ENCODE data around the gene CCDC88C.
A peak's percentile ranks its signal among the peaks of the same experiment; 100 is the strongest.

The CCDC88C gene

DNA sequence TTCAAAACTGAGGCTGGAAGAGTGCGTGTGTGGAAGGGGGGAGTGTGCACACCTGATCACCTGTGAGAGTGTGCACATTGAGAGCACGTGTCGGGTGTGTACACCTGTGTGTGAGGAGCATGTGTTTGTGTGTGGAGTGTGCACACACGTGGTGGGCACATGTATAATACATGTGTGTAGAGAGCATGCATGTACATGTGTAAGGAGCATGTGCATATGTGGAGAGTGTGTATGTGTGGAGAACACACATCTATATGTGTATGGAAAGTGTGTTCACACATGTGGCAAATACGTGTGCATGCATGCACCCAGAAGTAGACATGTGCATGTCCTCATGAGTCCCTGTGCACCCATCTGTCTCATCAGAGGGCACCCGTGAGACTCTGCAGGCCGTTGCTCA is 110.0 kb downstream of the CCDC88C start:
- peaks cover 95% of the 10 kb centered on the region for H3K36me3 ChIP-seq (ENCODE audit: insufficient read depth, low read length)
- no peaks in the 10 kb centered on the region for H3K27me3 ChIP-seq (ENCODE audit: insufficient read depth, low read length)
- H3K9ac ChIP-seq (ENCODE audit: low read length), result no peak overlapping the region
- no peaks in the 10 kb centered on the region; the same call in 1 of the 2 replicates for H3F3A ChIP-seq (ENCODE audit: insufficient read depth, low read length)
- H2AFZ ChIP-seq (ENCODE audit: low read length), result no peak overlapping the region
- H4K20me1 ChIP-seq (ENCODE audit: insufficient read depth, low read length), result no peaks in the 10 kb centered on the region
- no peaks in the 10 kb centered on the region for H3K4me1 ChIP-seq (ENCODE audit: insufficient read depth, low read length, severe bottlenecking)
- no peaks in the 10 kb centered on the region for H3K79me2 ChIP-seq (ENCODE audit: insufficient read depth, low read length)
- H3K9me3 ChIP-seq (ENCODE audit: low read length), result no peaks in the 10 kb centered on the region
- H3K4me2 ChIP-seq (ENCODE audit: low read length), result no peak overlapping the region
- H3K27ac ChIP-seq (ENCODE audit: low read depth, low read length, poor library complexity, severe bottlenecking), result no peak overlapping the region
- TF ChIP-seq, protein P1, sequence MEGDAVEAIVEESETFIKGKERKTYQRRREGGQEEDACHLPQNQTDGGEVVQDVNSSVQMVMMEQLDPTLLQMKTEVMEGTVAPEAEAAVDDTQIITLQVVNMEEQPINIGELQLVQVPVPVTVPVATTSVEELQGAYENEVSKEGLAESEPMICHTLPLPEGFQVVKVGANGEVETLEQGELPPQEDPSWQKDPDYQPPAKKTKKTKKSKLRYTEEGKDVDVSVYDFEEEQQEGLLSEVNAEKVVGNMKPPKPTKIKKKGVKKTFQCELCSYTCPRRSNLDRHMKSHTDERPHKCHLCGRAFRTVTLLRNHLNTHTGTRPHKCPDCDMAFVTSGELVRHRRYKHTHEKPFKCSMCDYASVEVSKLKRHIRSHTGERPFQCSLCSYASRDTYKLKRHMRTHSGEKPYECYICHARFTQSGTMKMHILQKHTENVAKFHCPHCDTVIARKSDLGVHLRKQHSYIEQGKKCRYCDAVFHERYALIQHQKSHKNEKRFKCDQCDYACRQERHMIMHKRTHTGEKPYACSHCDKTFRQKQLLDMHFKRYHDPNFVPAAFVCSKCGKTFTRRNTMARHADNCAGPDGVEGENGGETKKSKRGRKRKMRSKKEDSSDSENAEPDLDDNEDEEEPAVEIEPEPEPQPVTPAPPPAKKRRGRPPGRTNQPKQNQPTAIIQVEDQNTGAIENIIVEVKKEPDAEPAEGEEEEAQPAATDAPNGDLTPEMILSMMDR (IDR thresholded peaks at IDR 0.05; ENCODE audit: low read length), result no peak
- TF ChIP-seq EZH2 (IDR thresholded peaks at IDR 0.05; ENCODE audit: borderline replicate concordance, low read length), result no peak
- no peaks in the 10 kb centered on the region for H3K9me2 ChIP-seq (ENCODE audit: low read depth, low read length)
- no peak overlapping the region for H3K4me3 ChIP-seq (ENCODE audit: low read depth, low read length, poor library complexity, severe bottlenecking)

- no peaks in the 10 kb centered on the region for H3K27me3 ChIP-seq (ENCODE audit: insufficient read depth, low read length)
- no peaks in the 10 kb centered on the region for H3K9me3 ChIP-seq (ENCODE audit: low read length)
- H3K4me1 ChIP-seq (ENCODE audit: insufficient read depth, low read length, severe bottlenecking), result no peaks in the 10 kb centered on the region
- no peak overlapping the region for H3K4me2 ChIP-seq (ENCODE audit: low read length)
- H3K4me3 ChIP-seq (ENCODE audit: low read depth, low read length, poor library complexity, severe bottlenecking), result no peak overlapping the region
- no peaks in the 10 kb centered on the region; the same call in 1 of the 2 replicates for H3F3A ChIP-seq (ENCODE audit: insufficient read depth, low read length)
- H4K20me1 ChIP-seq (ENCODE audit: insufficient read depth, low read length), result no peaks in the 10 kb centered on the region
- no peaks in the 10 kb centered on the region for H3K9me2 ChIP-seq (ENCODE audit: low read depth, low read length)
- peaks cover 95% of the 10 kb centered on the region for H3K36me3 ChIP-seq (ENCODE audit: insufficient read depth, low read length)
- H3K27ac ChIP-seq (ENCODE audit: low read depth, low read length, poor library complexity, severe bottlenecking), result no peak overlapping the region
- no peak overlapping the region for H3K9ac ChIP-seq (ENCODE audit: low read length)
- H2AFZ ChIP-seq (ENCODE audit: low read length), result no peak overlapping the region
- TF ChIP-seq, protein P1 (IDR thresholded peaks at IDR 0.05; ENCODE audit: low read length), result no peak
- TF ChIP-seq EZH2 (IDR thresholded peaks at IDR 0.05; ENCODE audit: borderline replicate concordance, low read length), result no peak
- no peaks in the 10 kb centered on the region for H3K79me2 ChIP-seq (ENCODE audit: insufficient read depth, low read length)
Observed at GRCh38 chr14:91307046-91307445, 110.6 kb downstream of the CCDC88C start.

GRCh38 chr14:91306547-91306946 is 111.1 kb downstream of the CCDC88C start:
- H2AFZ ChIP-seq (ENCODE audit: low read length), result no peak overlapping the region
- no peak overlapping the region for H3K9ac ChIP-seq (ENCODE audit: low read length)
- TF ChIP-seq, protein P1 (IDR thresholded peaks at IDR 0.05; ENCODE audit: low read length), result no peak
- no peak for TF ChIP-seq EZH2 (IDR thresholded peaks at IDR 0.05; ENCODE audit: borderline replicate concordance, low read length)
- H4K20me1 ChIP-seq (ENCODE audit: insufficient read depth, low read length), result no peaks in the 10 kb centered on the region
- no peaks in the 10 kb centered on the region; the same call in 1 of the 2 replicates for H3F3A ChIP-seq (ENCODE audit: insufficient read depth, low read length)
- H3K36me3 ChIP-seq (ENCODE audit: insufficient read depth, low read length), result peaks cover 97% of the 10 kb centered on the region
- no peaks in the 10 kb centered on the region for H3K27me3 ChIP-seq (ENCODE audit: insufficient read depth, low read length)
- H3K9me2 ChIP-seq (ENCODE audit: low read depth, low read length), result no peaks in the 10 kb centered on the region
- no peaks in the 10 kb centered on the region for H3K4me1 ChIP-seq (ENCODE audit: insufficient read depth, low read length, severe bottlenecking)
- no peak overlapping the region for H3K4me3 ChIP-seq (ENCODE audit: low read depth, low read length, poor library complexity, severe bottlenecking)
- no peaks in the 10 kb centered on the region for H3K9me3 ChIP-seq (ENCODE audit: low read length)
- no peaks in the 10 kb centered on the region for H3K79me2 ChIP-seq (ENCODE audit: insufficient read depth, low read length)
- no peak overlapping the region for H3K4me2 ChIP-seq (ENCODE audit: low read length)
- H3K27ac ChIP-seq (ENCODE audit: low read depth, low read length, poor library complexity, severe bottlenecking), result peak overlapping the region; percentile 20
